Measurements from ENCODE around the gene TXNL4B.

DNA sequence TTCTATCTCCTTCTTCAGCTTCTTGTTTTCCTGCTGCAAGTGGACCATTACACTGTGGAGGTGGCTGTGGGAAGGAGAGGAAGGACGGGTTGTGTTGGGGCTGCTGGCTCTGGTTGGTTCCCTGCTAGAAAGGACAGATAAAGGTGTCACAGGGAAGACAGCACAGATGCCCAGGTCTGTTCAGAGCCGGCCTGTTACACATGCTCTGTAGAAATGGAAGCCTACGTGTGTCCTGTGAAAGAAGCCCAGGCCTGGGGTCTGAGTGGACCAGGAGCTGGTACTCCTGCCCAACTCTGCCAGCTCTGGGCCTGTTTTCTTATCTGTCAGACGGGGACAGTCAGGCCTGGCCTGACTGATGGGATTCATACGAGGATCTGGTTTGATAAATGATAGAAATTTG lies 26.6 kb upstream of the TXNL4B start:
- no peak for TF ChIP-seq POLR2A (IDR thresholded peaks at IDR 0.05; ENCODE audit: low read length)
- no peak for TF ChIP-seq GATA1 (IDR thresholded peaks at IDR 0.05; ENCODE audit: low read depth, low read length)
